Naive thymus-derived CD4-positive, alpha-beta T cell (primary cell): ENCODE data around the gene SUGCT. TPM values are rescaled to one million over a fixed set of nuclear protein-coding genes. Genes with fewer than 3 reads are reported as not detected.

Experiments
- ATAC-seq: fragments of 150-1000 bp; cut with Tn5 transposase; 2 replicates; pipeline ENCODE4 v1.10.0; 2021; ENCODE audit warnings: mild to moderate bottlenecking, moderate library complexity
- CTCF ChIA-PET: fragments of 350-600 bp; sonication (Branson Sonifier 250); formaldehyde crosslinking; loops from one replicate; lab custom pipeline; 2021; ENCODE audit warnings: antibody characterized with exemption; lab: Charles Lee
- POLR2A ChIA-PET: fragments of 350-600 bp; sonication (Branson Sonifier 250); formaldehyde crosslinking; loops from one replicate; lab custom pipeline; 2021; ENCODE audit warnings: antibody characterized with exemption, inconsistent platforms; lab: Charles Lee
- DNase-seq, 9 donors: peaks; one replicate each; pipeline versions ENCODE4 v3.0.0 to v3.0.0-alpha.2; 2020 to 2022; ENCODE audit warnings: mixed read lengths in 1 of 9
- H3K27ac ChIP-seq: one replicate; pipeline ENCODE4 v1.7.0; 2013; ENCODE audit warnings: mild to moderate bottlenecking, low read depth, low read length, moderate library complexity
- H3K27me3 ChIP-seq, 2 donors: one replicate each; pipeline ENCODE4 v1.7.0; 2013; ENCODE audit warnings: low read length in 2 of 2, mild to moderate bottlenecking in 2 of 2, moderate library complexity in 2 of 2; ENCODE audit not compliant: control insufficient read depth in 2 of 2, insufficient read depth in 2 of 2
- H3K36me3 ChIP-seq, 3 experiments: 1 replicate in 2 of 3; 2 replicates in 1 of 3; pipeline ENCODE4 v1.7.0; 2013; ENCODE audit warnings: low read length in 3 of 3, mild to moderate bottlenecking in 3 of 3, moderate library complexity in 1 of 3; ENCODE audit not compliant: insufficient read depth in 3 of 3, control insufficient read depth in 2 of 3
- H3K4me1 ChIP-seq, 2 donors: one replicate each; pipeline ENCODE4 v1.7.0; 2013; ENCODE audit warnings: low read length in 2 of 2, mild to moderate bottlenecking in 2 of 2, moderate library complexity in 1 of 2; ENCODE audit not compliant: control insufficient read depth in 2 of 2, insufficient read depth in 2 of 2
- H3K4me3 ChIP-seq: 2 replicates; pipeline ENCODE4 v1.7.0; 2013; ENCODE audit warnings: mild to moderate bottlenecking, low read length
- H3K9me3 ChIP-seq, 3 experiments: 1 replicate in 2 of 3; 2 replicates in 1 of 3; pipeline ENCODE4 v1.7.0; 2013; ENCODE audit warnings: low read length in 3 of 3; ENCODE audit not compliant: control insufficient read depth in 2 of 3
- H3K27ac Mint-ChIP-seq, 9 donors: one replicate each; pipeline ENCODE4 v1.8.0; 2020 to 2022; ENCODE audit warnings: mixed read lengths in 9 of 9, mild to moderate bottlenecking in 8 of 9, moderate library complexity in 5 of 9, inconsistent platforms in 2 of 9
- H3K27me3 Mint-ChIP-seq, 5 donors: one replicate each; pipeline ENCODE4 v1.8.0; 2021 to 2022; ENCODE audit warnings: mixed read lengths in 5 of 5, mild to moderate bottlenecking in 1 of 5
- H3K36me3 Mint-ChIP-seq, 5 donors: one replicate each; pipeline ENCODE4 v1.8.0; 2020 to 2022; ENCODE audit warnings: mixed read lengths in 5 of 5, mild to moderate bottlenecking in 3 of 5, inconsistent platforms in 1 of 5
- H3K4me1 Mint-ChIP-seq, 7 donors: one replicate each; pipeline ENCODE4 v1.8.0; 2020 to 2022; ENCODE audit warnings: mixed read lengths in 7 of 7, mild to moderate bottlenecking in 3 of 7, inconsistent platforms in 1 of 7
- H3K4me3 Mint-ChIP-seq, 10 donors: one replicate each; pipeline ENCODE4 v1.8.0; 2020 to 2022; ENCODE audit warnings: mild to moderate bottlenecking in 10 of 10, mixed read lengths in 10 of 10, moderate library complexity in 6 of 10, inconsistent platforms in 2 of 10
- H3K9me3 Mint-ChIP-seq, 11 donors: one replicate each; pipeline ENCODE4 v1.8.0; 2020 to 2022; ENCODE audit warnings: mixed read lengths in 11 of 11, mild to moderate bottlenecking in 4 of 11, inconsistent platforms in 1 of 11, moderate library complexity in 1 of 11
- intact Hi-C, 2 donors: fragments of 100-400 bp; cut with micrococcal nuclease; formaldehyde crosslinking; loops; one replicate each; pipeline ENCODE4 v1.15.1; 2023
- polyA plus RNA-seq, 2 donors: library from polyadenylated mRNA; unstranded; fragments of 300-500 nt; fragmentation: Illumina TruSeq; gene quantifications; one replicate each; pipeline ENCODE4 v1.2.3, GENCODE V29; 2021
- total RNA-seq, 6 experiments: library from RNA in 5 of 6; stranded (reverse) in 5 of 6; gene quantifications; 1 replicate in 5 of 6; 2 replicates in 1 of 6; pipeline ENCODE4 v1.2.3 and lab custom pipeline; 2021 to 2026

SUGCT gene
- total and polyA plus RNA-seq, 7 experiments from 2014 or later, result 0.95 to 2.7 (median 2.2) TPM; not detected in 1

DNA sequence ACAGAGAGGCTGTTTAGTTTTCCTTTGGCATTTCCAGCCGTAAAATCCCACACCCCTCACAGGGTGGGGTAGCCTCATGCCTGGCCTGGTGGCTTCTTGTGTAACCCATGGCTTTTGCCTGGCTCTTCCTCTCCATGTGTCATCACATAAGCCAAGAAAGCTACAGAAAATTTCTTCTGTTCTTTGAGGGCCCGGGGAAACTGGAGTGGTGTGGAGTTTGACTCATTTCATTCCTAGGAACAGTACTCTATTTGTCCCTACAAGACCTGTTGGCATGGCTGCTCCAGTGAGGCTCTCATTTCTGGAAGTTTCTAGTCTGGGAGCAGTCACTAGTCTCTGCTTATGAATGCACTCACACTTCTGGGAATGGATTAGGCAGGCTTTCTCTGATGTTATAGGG, 523.9 kb downstream of the SUGCT start:
- ATAC-seq (no peak), DNase-seq (no peak)
- Histone ChIP-seq H3K36me3 (no peaks in the 10 kb centered on the region), H3K27ac (no peak overlapping the region), H3K9me3 (no peaks in the 10 kb centered on the region), H3K27me3 (no peaks in the 10 kb centered on the region), H3K4me1 (no peaks in the 10 kb centered on the region), H3K4me3 (no peak overlapping the region)
- H3K9me3 Mint-ChIP-seq, result peaks cover 0 to 3% (median 0%) of the 10 kb centered on the region in 11 donors
- ChIA-PET POLR2A (no interaction called here), CTCF (no interaction called here)
- H3K4me3 Mint-ChIP-seq, result no peak overlapping the region
- H3K27me3 Mint-ChIP-seq, result peaks cover 0 to 6% (median 0%) of the 10 kb centered on the region in 5 donors
- no peaks in the 10 kb centered on the region for H3K36me3 Mint-ChIP-seq
- no peak overlapping the region for H3K27ac Mint-ChIP-seq
- intact Hi-C loops, result no loop called here
- no peaks in the 10 kb centered on the region for H3K4me1 Mint-ChIP-seq

DNA sequence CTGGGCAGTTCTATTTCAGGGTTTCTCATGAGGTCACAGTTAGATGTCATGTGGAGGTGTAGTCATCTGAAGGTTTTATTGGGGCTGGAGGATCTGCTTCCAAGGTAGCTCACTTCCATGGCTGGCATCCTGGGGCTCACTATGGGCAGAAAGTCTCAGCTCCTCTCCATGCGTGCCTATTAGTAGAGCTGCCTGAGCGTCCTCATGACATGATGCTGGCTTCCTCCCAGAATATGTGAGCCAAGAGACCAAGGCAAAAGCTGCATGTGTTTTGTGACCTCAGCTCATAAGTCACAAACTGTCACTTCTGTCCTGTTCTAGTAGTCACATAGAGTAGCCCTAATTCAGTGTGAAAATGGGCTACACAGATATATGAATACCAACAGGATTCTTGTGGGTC, 524.4 kb downstream of the SUGCT start:
- H3K9me3 Mint-ChIP-seq, result peaks cover 0 to 3% (median 0%) of the 10 kb centered on the region in 11 donors
- DNase-seq, result no peak
- H3K4me3 ChIP-seq, result no peak overlapping the region
- peaks cover 0 to 3% (median 0%) of the 10 kb centered on the region in 5 donors for H3K27me3 Mint-ChIP-seq
- H3K4me1 Mint-ChIP-seq, result no peaks in the 10 kb centered on the region
- no peaks in the 10 kb centered on the region for H3K4me1 ChIP-seq
- ChIA-PET CTCF (no interaction called here), POLR2A (no interaction called here)
- H3K4me3 Mint-ChIP-seq, result no peak overlapping the region
- H3K27ac Mint-ChIP-seq, result no peak overlapping the region
- H3K9me3 ChIP-seq, result no peaks in the 10 kb centered on the region
- ATAC-seq, result no peak
- H3K36me3 ChIP-seq, result no peaks in the 10 kb centered on the region
- no peak overlapping the region for H3K27ac ChIP-seq
- H3K27me3 ChIP-seq, result no peaks in the 10 kb centered on the region
- no peaks in the 10 kb centered on the region for H3K36me3 Mint-ChIP-seq
- intact Hi-C loops, result no loop called here

GRCh38 chr7:40673285-40673684, 538.5 kb downstream of the SUGCT start:
- intact Hi-C loops, result no loop called here
- CTCF ChIA-PET, result no interaction called here
- DNase-seq (no peak), ATAC-seq (no peak)
- Mint-ChIP-seq H3K36me3 (no peaks in the 10 kb centered on the region), H3K27me3 (peaks cover 0 to 2% (median 0%) of the 10 kb centered on the region in 5 donors), H3K9me3 (peaks cover 0 to 6% (median 0%) of the 10 kb centered on the region in 11 donors), H3K4me3 (peak overlapping the region in 1 of 10 donors; percentile 19), H3K27ac (no peak overlapping the region), H3K4me1 (peaks cover 1 to 11% (median 6%) of the 10 kb centered on the region in 7 donors)
- H3K9me3 ChIP-seq, result no peaks in the 10 kb centered on the region
- H3K27ac ChIP-seq, result no peak overlapping the region
- H3K4me3 ChIP-seq, result no peak overlapping the region
- H3K4me1 ChIP-seq, result no peaks in the 10 kb centered on the region
- POLR2A ChIA-PET, result no interaction called here
- H3K27me3 ChIP-seq, result no peaks in the 10 kb centered on the region
- H3K36me3 ChIP-seq, result no peaks in the 10 kb centered on the region

- Mint-ChIP-seq H3K4me1 (peaks cover 1 to 11% (median 6%) of the 10 kb centered on the region in 7 donors), H3K27me3 (peaks cover 0 to 2% (median 0%) of the 10 kb centered on the region in 5 donors), H3K27ac (no peak overlapping the region), H3K36me3 (no peaks in the 10 kb centered on the region), H3K4me3 (no peak overlapping the region), H3K9me3 (peaks cover 0 to 6% (median 0%) of the 10 kb centered on the region in 11 donors)
- H3K27ac ChIP-seq, result no peak overlapping the region
- no peaks in the 10 kb centered on the region for H3K9me3 ChIP-seq
- DNase-seq (no peak), ATAC-seq (no peak)
- ChIA-PET POLR2A (no interaction called here), CTCF (no interaction called here)
- no peak overlapping the region for H3K4me3 ChIP-seq
- H3K4me1 ChIP-seq, result no peaks in the 10 kb centered on the region
- intact Hi-C loops, result no loop called here
- H3K36me3 ChIP-seq, result no peaks in the 10 kb centered on the region
- no peaks in the 10 kb centered on the region for H3K27me3 ChIP-seq
Observed at GRCh38 chr7:40674316-40674715, 539.5 kb downstream of the SUGCT start.

DNA sequence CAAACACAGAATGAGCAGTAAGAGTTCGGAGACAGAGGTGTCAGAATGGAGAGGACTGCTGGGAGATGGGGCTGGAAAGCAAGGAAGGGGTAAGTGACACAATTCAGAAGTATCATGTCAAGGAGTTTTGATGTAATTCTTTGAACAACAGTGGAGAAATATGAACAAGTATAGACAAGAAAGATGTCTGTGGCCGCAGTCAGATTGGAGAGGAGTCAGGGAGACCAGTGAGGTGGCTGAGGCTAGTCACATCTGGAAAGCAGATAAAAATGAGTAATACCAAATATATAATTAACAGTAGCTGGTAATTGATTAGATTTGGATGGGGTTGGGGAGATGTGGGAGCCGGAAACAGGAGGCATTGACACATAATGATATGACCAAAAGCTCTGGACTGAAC, 540.9 kb downstream of the SUGCT start:
- no peak for ATAC-seq
- ChIA-PET CTCF (no interaction called here), POLR2A (no interaction called here)
- Histone ChIP-seq H3K9me3 (no peaks in the 10 kb centered on the region), H3K4me1 (no peaks in the 10 kb centered on the region), H3K36me3 (no peaks in the 10 kb centered on the region), H3K27me3 (no peaks in the 10 kb centered on the region), H3K27ac (no peak overlapping the region), H3K4me3 (no peak overlapping the region)
- intact Hi-C loops, result no loop called here
- DNase-seq, result no peak
- Mint-ChIP-seq H3K4me3 (no peak overlapping the region), H3K27me3 (no peaks in the 10 kb centered on the region), H3K36me3 (no peaks in the 10 kb centered on the region), H3K27ac (no peak overlapping the region), H3K4me1 (peaks cover 1 to 11% (median 6%) of the 10 kb centered on the region in 7 donors), H3K9me3 (peaks cover 0 to 2% (median 0%) of the 10 kb centered on the region in 11 donors)

- Histone ChIP-seq H3K27me3 (no peaks in the 10 kb centered on the region), H3K27ac (no peak overlapping the region), H3K4me1 (no peaks in the 10 kb centered on the region), H3K4me3 (no peak overlapping the region), H3K9me3 (no peaks in the 10 kb centered on the region), H3K36me3 (no peaks in the 10 kb centered on the region)
- H3K9me3 Mint-ChIP-seq, result peaks cover 0 to 2% (median 0%) of the 10 kb centered on the region in 11 donors
- H3K36me3 Mint-ChIP-seq, result no peaks in the 10 kb centered on the region
- no peak for ATAC-seq
- H3K27me3 Mint-ChIP-seq, result no peaks in the 10 kb centered on the region
- no peak for DNase-seq
- POLR2A ChIA-PET, result no interaction called here
- H3K27ac Mint-ChIP-seq, result no peak overlapping the region
- CTCF ChIA-PET, result no interaction called here
- peaks cover 1 to 11% (median 6%) of the 10 kb centered on the region in 7 donors for H3K4me1 Mint-ChIP-seq
- no peak overlapping the region for H3K4me3 Mint-ChIP-seq
- intact Hi-C loops, result no loop called here
Observed at GRCh38 chr7:40676221-40676620, 541.4 kb downstream of the SUGCT start.

DNA sequence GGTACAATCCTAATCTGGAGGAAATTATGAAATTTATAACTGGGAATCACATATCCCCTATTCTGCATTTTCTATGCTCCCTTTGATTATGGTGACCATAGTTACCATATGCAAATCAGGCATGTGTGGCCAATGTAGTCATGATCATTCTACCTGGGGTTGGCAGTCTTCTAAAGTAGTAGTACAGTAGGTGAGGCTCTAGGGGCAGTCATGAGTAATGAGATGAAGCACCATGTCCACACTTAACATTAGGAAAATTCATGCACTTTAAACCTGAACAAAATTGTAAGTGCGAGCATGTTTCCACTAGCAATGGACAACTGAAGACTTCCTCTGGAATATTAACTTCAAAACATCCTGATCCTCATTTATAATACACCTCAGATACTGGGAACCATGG, 545.9 kb downstream of the SUGCT start:
- ATAC-seq, result peak; percentile 32
- ChIA-PET CTCF (no interaction called here), POLR2A (no interaction called here)
- no peak overlapping the region for H3K4me3 Mint-ChIP-seq
- H3K4me3 ChIP-seq, result no peak overlapping the region
- DNase-seq, result no peak
- no peaks in the 10 kb centered on the region for H3K36me3 ChIP-seq
- no peaks in the 10 kb centered on the region for H3K27me3 ChIP-seq
- no peaks in the 10 kb centered on the region for H3K9me3 ChIP-seq
- no peak overlapping the region for H3K27ac ChIP-seq
- no peaks in the 10 kb centered on the region for H3K4me1 ChIP-seq
- H3K27ac Mint-ChIP-seq, result no peak overlapping the region
- intact Hi-C loops, result no loop called here
- H3K27me3 Mint-ChIP-seq, result no peaks in the 10 kb centered on the region
- no peaks in the 10 kb centered on the region for H3K36me3 Mint-ChIP-seq
- H3K4me1 Mint-ChIP-seq, result no peaks in the 10 kb centered on the region
- H3K9me3 Mint-ChIP-seq, result peaks cover 0 to 2% (median 0%) of the 10 kb centered on the region in 11 donors
